Measurements from ENCODE around the gene ASCC1.
"Not testable (repeated sequence)": the region's sequence is repeated elsewhere in the genome, so short reads cannot be mapped to it uniquely, and the experiment has no call there.

ASCC1 gene

GRCh38 chr10:72124989-72125388, 91.1 kb downstream of the ASCC1 start:
- DNase-seq (ENCODE audit: low spot score) = no peak

- DNase-seq (ENCODE audit: low spot score) = no peak
These were observed 91.7 kb downstream of the ASCC1 start for GRCh38 chr10:72124381-72124780.

- DNase-seq (ENCODE audit: low spot score) = no peak
These were observed 92.5 kb downstream of the ASCC1 start for GRCh38 chr10:72123616-72124015.

- no peak for DNase-seq (ENCODE audit: low spot score)
These were observed 93.9 kb downstream of the ASCC1 start for GRCh38 chr10:72122221-72122620.

GRCh38 chr10:72121389-72121788, 94.7 kb downstream of the ASCC1 start:
- no peak for DNase-seq (ENCODE audit: low spot score)

- DNase-seq (ENCODE audit: low spot score) = no peak
These were observed 99.7 kb downstream of the ASCC1 start for GRCh38 chr10:72116372-72116771.

GRCh38 chr10:72114706-72115450, 101.2 kb downstream of the ASCC1 start:
- DNase-seq (ENCODE audit: low spot score) = no peak

GRCh38 chr10:72110673-72111401, 105.2 kb downstream of the ASCC1 start:
- DNase-seq (ENCODE audit: low spot score) = no peak

GRCh38 chr10:72109636-72110157, 106.4 kb downstream of the ASCC1 start:
- DNase-seq (ENCODE audit: low spot score) = peak; percentile 30

- no peak for DNase-seq (ENCODE audit: low spot score)
These were observed 107.0 kb downstream of the ASCC1 start for GRCh38 chr10:72108830-72109635.

GRCh38 chr10:72108004-72108370, 108.1 kb downstream of the ASCC1 start:
- not testable (repeated sequence) for DNase-seq (ENCODE audit: low spot score)

- peak; percentile 64 for DNase-seq (ENCODE audit: low spot score)
These were observed 108.6 kb downstream of the ASCC1 start for GRCh38 chr10:72107325-72108003.

- no peak for DNase-seq (ENCODE audit: low spot score)
These were observed 109.2 kb downstream of the ASCC1 start for GRCh38 chr10:72106896-72107295.

GRCh38 chr10:72106154-72106849, 109.8 kb downstream of the ASCC1 start:
- DNase-seq (ENCODE audit: low spot score) = no peak

GRCh38 chr10:72105710-72106109, 110.4 kb downstream of the ASCC1 start:
- DNase-seq (ENCODE audit: low spot score) = no peak

- no peak for DNase-seq (ENCODE audit: low spot score)
These were observed 111.0 kb downstream of the ASCC1 start for GRCh38 chr10:72105098-72105475.

GRCh38 chr10:72104472-72105097, 111.5 kb downstream of the ASCC1 start:
- no peak for DNase-seq (ENCODE audit: low spot score)

- DNase-seq (ENCODE audit: low spot score) = no peak
These were observed 116.5 kb downstream of the ASCC1 start for GRCh38 chr10:72099600-72099921.

- no peak for DNase-seq (ENCODE audit: low spot score)
These were observed 117.1 kb downstream of the ASCC1 start for GRCh38 chr10:72098836-72099599.

GRCh38 chr10:72098301-72098835, 117.7 kb downstream of the ASCC1 start:
- no peak for DNase-seq (ENCODE audit: low spot score)
